ENCODE data around the gene AP1S1. TPM values are rescaled to one million over a fixed set of nuclear protein-coding genes. Genes with fewer than 3 reads are reported as not detected.

AP1S1 gene
- polyA plus RNA-seq, 2 of the 4 experiments (the other 2 are of a cell fraction), result 107 to 181 TPM

DNA sequence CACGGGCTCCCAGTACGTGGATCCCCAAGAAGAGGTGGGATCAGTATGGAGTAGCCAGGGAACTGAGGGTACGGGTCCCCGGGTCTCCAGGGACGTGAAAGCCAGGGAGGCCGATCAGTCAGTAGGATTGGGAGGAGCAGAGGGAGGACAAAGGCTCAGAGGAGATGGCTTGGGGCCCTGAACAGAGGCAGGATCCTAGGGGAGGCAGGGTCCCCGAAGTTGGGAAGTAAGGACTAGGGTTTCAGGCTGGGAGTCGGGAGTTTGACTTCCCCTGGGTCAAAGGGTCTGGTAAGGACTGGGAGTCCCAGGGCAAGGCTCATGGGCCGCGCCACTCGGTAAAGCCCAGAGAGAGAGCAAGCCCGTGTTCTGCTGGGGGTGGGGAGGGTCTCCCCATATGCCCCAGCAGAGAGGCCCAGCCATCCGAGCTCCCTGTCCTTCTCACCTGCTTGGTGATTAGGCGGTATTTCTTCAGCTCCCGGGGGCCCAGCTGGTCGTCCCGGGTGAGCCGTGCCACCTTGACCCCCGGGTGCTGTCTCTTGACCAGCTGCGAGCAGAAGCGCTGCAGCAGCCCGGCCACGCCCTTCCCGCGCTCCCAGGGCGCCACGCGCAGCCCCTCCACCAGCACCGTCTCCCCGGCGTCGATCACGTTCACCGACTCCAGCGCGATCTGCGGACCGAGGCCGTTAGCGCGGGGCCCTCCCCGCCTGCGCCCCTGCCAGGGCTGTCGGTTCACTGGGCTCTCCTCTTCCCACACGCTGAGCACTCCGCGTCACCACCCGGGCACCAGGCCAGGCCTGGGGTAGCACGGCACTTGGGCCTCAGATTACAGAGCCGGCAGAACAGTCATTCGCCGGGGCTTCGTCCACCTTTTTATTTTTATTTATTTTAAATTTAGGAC is 18.8 kb downstream of the AP1S1 start (continued):
- TF ChIP-seq, protein P1, sequence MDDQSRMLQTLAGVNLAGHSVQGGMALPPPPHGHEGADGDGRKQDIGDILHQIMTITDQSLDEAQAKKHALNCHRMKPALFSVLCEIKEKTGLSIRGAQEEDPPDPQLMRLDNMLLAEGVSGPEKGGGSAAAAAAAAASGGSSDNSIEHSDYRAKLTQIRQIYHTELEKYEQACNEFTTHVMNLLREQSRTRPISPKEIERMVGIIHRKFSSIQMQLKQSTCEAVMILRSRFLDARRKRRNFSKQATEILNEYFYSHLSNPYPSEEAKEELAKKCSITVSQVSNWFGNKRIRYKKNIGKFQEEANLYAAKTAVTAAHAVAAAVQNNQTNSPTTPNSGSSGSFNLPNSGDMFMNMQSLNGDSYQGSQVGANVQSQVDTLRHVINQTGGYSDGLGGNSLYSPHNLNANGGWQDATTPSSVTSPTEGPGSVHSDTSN (IDR thresholded peaks at IDR 0.05), result 0 out of 2 replicates have a peak, but pooled peaks have one; percentile 28

DNA sequence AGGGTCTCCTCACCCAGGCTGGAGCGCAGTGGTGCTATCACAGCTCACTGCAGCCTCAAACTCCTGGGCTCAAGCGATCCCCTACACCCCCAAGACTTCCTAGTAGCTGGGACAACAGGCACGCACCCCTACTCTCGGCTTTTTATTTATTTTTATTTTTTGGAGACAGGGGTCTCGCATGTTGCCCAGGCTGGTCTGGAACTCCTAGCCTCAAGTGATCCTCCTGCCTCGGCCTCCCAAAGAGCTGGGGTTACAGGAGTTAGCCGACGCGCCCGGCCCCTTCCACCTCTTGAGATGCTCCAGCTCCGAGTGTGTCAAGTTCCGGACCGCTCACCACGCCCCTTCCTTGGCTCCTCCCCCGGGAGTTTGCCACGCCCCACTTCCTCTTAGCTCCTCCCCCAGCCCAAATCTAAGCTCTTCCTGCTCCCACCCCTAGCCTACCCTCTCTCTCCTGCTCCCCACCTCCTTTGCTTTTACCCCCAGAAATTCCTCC is 19.5 kb downstream of the AP1S1 start:
- peaks cover 49% of the 10 kb centered on the region for H3K4me1 ChIP-seq
- TF ChIP-seq POLR2A (IDR thresholded peaks at IDR 0.05; ENCODE audit: low read length) (no peak), ZFP36 (IDR thresholded peaks at IDR 0.05; ENCODE audit: borderline replicate concordance, partially characterized antibody) (peak; percentile 52)
- TF ChIP-seq, protein P2, sequence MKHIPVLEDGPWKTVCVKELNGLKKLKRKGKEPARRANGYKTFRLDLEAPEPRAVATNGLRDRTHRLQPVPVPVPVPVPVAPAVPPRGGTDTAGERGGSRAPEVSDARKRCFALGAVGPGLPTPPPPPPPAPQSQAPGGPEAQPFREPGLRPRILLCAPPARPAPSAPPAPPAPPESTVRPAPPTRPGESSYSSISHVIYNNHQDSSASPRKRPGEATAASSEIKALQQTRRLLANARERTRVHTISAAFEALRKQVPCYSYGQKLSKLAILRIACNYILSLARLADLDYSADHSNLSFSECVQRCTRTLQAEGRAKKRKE (CRISPR knock-in tag; IDR thresholded peaks at IDR 0.05; ENCODE audit: low read depth), result peak; percentile 36; the same call in 1 of the 2 replicates
- peak overlapping the region; percentile 97 for H3K4me2 ChIP-seq
- peak overlapping the region; percentile 52 to 80; a peak in 5 of 6 replicates for H3K27ac ChIP-seq
- ChIA-PET CTCF (interaction anchor here (0.5 to 6.7 kb wide), 11 partner anchors 10 to 349 kb away, joined by 3 to 68 read pairs (median 4); partner anchors contain the start of gene MOGAT3), POLR2A (interaction anchor here (0.6 to 1.7 kb wide), 4 partner anchors 9 to 299 kb away, joined by 3 to 16 read pairs (median 4); partner anchors contain the start of genes SRRT and VGF)
- H3K4me3 ChIP-seq, result peak overlapping the region; percentile 33
- no peak for FAIRE-seq
- no peaks in the 10 kb centered on the region for H3K9me3 ChIP-seq
- WGBS (ENCODE audit: missing lambda C conversion rate), result 10% methylated on average over 16 of the region's 16 CpGs
- peak; percentile 59 to 81 for DNase-seq (ENCODE audit: low read depth in 1 of 2, low spot score in 1 of 2)
- ATAC-seq, result peak; percentile 57 to 70

DNA sequence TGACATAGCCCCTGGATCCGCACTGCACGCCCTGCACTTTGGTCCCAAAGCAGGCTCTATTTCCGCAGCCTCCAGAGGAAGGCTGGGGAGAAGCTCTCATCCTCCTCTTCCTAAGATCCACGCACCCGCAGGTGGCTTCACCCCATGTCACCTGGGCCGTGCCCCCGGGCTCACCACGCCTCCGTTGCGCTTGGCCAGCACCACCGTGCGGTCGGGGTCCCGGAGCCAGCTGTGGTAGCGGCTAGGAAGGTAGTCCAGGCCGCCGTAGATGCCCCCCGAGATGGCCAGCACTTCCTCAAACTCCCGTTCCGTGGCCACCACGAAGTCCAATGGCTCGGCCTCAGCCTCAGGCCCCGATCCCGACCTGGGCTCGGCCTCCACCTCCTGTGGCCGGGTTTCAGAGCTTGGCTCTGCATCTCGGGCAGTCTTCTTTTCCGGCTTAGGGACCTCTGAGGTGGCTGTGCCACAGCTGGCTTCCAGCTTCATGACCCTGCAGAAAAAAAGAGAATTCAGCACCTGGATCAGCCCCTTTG is 20.1 kb downstream of the AP1S1 start:
- H3K4me3 ChIP-seq, result no peak overlapping the region; the same call in 2 of the 3 replicates
- TF ChIP-seq RFX5 (IDR thresholded peaks at IDR 0.05) (no peak), GATA3 (IDR thresholded peaks at IDR 0.05; ENCODE audit: borderline replicate concordance) (no peak), FOXS1 (CRISPR knock-in tag; IDR thresholded peaks at IDR 0.05) (no peak), ESRRA (IDR thresholded peaks at IDR 0.05; ENCODE audit: borderline replicate concordance, low read length) (no peak), HOXB13 (CRISPR knock-in tag; IDR thresholded peaks at IDR 0.05; ENCODE audit: low read depth) (no peak)
- no peaks in the 10 kb centered on the region for H3K9me3 ChIP-seq
- peaks cover 47% of the 10 kb centered on the region for H3K4me1 ChIP-seq
- no peak overlapping the region for H3K4me2 ChIP-seq
- ATAC-seq, result no peak
- peak overlapping the region in 1 of 2 experiments; percentile 80; a peak in 1 of 6 replicates for H3K27ac ChIP-seq
- POLR2A ChIA-PET, result interaction anchor here (0.6 to 1.7 kb wide), 4 partner anchors 8 to 299 kb away, joined by 3 to 16 read pairs (median 4); partner anchors contain the start of genes SRRT and VGF
- CTCF ChIA-PET, result interaction anchor here (0.8 to 6.7 kb wide), 10 partner anchors 9 to 280 kb away, joined by 3 to 68 read pairs (median 4); partner anchors contain the start of gene MOGAT3
- 75% methylated on average over 27 of the region's 28 CpGs for WGBS (ENCODE audit: missing lambda C conversion rate)
- no peak for FAIRE-seq
- DNase-seq (ENCODE audit: low read depth in 1 of 2, low spot score in 1 of 2), result no peak

DNA sequence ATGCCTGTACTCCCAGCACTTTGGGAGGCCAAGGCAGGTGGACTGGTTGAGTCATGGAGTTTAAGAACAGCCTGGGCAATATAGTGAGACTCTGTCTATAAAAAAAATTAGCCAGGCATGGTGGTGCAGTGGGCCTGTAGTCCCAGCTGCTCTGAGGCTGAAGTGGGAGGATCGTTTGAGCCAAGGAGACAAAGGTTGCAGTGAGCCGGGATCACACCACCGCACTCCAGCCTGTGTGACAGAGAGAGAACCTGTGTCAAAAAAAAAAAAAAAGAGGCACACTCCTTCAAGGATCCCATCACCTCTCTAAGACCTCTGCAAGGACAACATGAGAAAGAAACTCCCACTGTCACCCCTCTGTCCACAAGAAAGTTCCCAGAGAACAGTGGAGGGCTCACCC is 21.4 kb downstream of the AP1S1 start:
- Histone ChIP-seq H3K27ac (no peak overlapping the region), H3K4me2 (no peak overlapping the region), H3K9me3 (no peaks in the 10 kb centered on the region), H3K4me3 (no peak overlapping the region), H3K4me1 (peaks cover 44% of the 10 kb centered on the region)
- DNase-seq (ENCODE audit: low read depth in 1 of 2, low spot score in 1 of 2) (no peak), ATAC-seq (no peak), FAIRE-seq (no peak)
- CTCF ChIA-PET, result interaction anchor here (0.7 to 6.7 kb wide), 7 partner anchors 8 to 210 kb away, joined by 3 to 68 read pairs (median 4); no protein-coding TSS in a partner anchor
- 40% methylated on average over 3 of the region's 3 CpGs for WGBS (ENCODE audit: missing lambda C conversion rate)
- POLR2A ChIA-PET, result no interaction called here
- TF ChIP-seq ZSCAN20 (CRISPR knock-in tag; IDR thresholded peaks at IDR 0.05) (no peak), ZFP36 (IDR thresholded peaks at IDR 0.05; ENCODE audit: borderline replicate concordance, partially characterized antibody) (no peak), NFE2L2 (conservative IDR thresholded peaks at IDR 0.05; ENCODE audit: low read length) (no peak), ESRRA (IDR thresholded peaks at IDR 0.05; ENCODE audit: borderline replicate concordance, low read length) (no peak), KDM1A (IDR thresholded peaks at IDR 0.05; ENCODE audit: low read depth) (no peak), JUN (IDR thresholded peaks at IDR 0.05) (no peak), MAFK (IDR thresholded peaks at IDR 0.05; ENCODE audit: partially characterized antibody) (no peak), FOSL2 (IDR thresholded peaks at IDR 0.05) (no peak), FOSL2 (CRISPR knock-in tag; IDR thresholded peaks at IDR 0.05) (no peak), EP300 (IDR thresholded peaks at IDR 0.05) (no peak), RCOR1 (IDR thresholded peaks at IDR 0.05; ENCODE audit: low read depth, low read length) (no peak), HOXB5 (CRISPR knock-in tag; IDR thresholded peaks at IDR 0.05) (no peak)
- TF ChIP-seq, protein P2 (CRISPR knock-in tag; IDR thresholded peaks at IDR 0.05; ENCODE audit: low read depth), result no peak
- TF ChIP-seq, protein P3, sequence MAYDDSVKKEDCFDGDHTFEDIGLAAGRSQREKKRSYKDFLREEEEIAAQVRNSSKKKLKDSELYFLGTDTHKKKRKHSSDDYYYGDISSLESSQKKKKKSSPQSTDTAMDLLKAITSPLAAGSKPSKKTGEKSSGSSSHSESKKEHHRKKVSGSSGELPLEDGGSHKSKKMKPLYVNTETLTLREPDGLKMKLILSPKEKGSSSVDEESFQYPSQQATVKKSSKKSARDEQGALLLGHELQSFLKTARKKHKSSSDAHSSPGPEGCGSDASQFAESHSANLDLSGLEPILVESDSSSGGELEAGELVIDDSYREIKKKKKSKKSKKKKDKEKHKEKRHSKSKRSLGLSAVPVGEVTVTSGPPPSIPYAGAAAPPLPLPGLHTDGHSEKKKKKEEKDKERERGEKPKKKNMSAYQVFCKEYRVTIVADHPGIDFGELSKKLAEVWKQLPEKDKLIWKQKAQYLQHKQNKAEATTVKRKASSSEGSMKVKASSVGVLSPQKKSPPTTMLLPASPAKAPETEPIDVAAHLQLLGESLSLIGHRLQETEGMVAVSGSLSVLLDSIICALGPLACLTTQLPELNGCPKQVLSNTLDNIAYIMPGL (CRISPR knock-in tag; IDR thresholded peaks at IDR 0.05; ENCODE audit: borderline replicate concordance), result no peak
- TF ChIP-seq, protein P4, sequence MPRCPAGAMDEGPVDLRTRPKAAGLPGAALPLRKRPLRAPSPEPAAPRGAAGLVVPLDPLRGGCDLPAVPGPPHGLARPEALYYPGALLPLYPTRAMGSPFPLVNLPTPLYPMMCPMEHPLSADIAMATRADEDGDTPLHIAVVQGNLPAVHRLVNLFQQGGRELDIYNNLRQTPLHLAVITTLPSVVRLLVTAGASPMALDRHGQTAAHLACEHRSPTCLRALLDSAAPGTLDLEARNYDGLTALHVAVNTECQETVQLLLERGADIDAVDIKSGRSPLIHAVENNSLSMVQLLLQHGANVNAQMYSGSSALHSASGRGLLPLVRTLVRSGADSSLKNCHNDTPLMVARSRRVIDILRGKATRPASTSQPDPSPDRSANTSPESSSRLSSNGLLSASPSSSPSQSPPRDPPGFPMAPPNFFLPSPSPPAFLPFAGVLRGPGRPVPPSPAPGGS (IDR thresholded peaks at IDR 0.05), result no peak
- TF ChIP-seq, protein P5, sequence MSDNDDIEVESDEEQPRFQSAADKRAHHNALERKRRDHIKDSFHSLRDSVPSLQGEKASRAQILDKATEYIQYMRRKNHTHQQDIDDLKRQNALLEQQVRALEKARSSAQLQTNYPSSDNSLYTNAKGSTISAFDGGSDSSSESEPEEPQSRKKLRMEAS (IDR thresholded peaks at IDR 0.05), result no peak

Measured in A549 (cell line).